ENCODE measurements around the gene QRICH1. TPM values are rescaled to one million over a fixed set of nuclear protein-coding genes. Genes with fewer than 3 reads are reported as not detected.

Gene QRICH1
- total RNA-seq, 1 donor from 2014 or later: 56.0 TPM

- no peak for DNase-seq (ENCODE audit: low read depth)
- H3K27me3 ChIP-seq (ENCODE audit: control insufficient read depth, insufficient read depth, low read length): no peaks in the 10 kb centered on the region
- no peak for TF ChIP-seq CTCF (IDR thresholded peaks at IDR 0.05; ENCODE audit: insufficient read depth, low read length, poor library complexity, severe bottlenecking)
- peak overlapping the region; percentile 76 for H3K4me3 ChIP-seq (ENCODE audit: low read depth, low read length)
- H3K36me3 ChIP-seq (ENCODE audit: control insufficient read depth, insufficient read depth, low read length): no peaks in the 10 kb centered on the region
These were observed 10.2 kb upstream of the QRICH1 start for GRCh38 chr3:49104052-49104426.

GRCh38 chr3:49100046-49100615 is 6.3 kb upstream of the QRICH1 start:
- Histone ChIP-seq H3K36me3 (ENCODE audit: control insufficient read depth, insufficient read depth, low read length) (no peaks in the 10 kb centered on the region), H3K4me3 (ENCODE audit: low read depth, low read length) (no peak overlapping the region), H3K27me3 (ENCODE audit: control insufficient read depth, insufficient read depth, low read length) (no peaks in the 10 kb centered on the region)
- no peak for DNase-seq (ENCODE audit: low read depth)
- TF ChIP-seq CTCF (IDR thresholded peaks at IDR 0.05; ENCODE audit: insufficient read depth, low read length, poor library complexity, severe bottlenecking): no peak

GRCh38 chr3:49098910-49099630 is 5.2 kb upstream of the QRICH1 start:
- no peak for TF ChIP-seq CTCF (IDR thresholded peaks at IDR 0.05; ENCODE audit: insufficient read depth, low read length, poor library complexity, severe bottlenecking)
- Histone ChIP-seq H3K4me3 (ENCODE audit: low read depth, low read length) (no peak overlapping the region), H3K36me3 (ENCODE audit: control insufficient read depth, insufficient read depth, low read length) (no peaks in the 10 kb centered on the region), H3K27me3 (ENCODE audit: control insufficient read depth, insufficient read depth, low read length) (no peaks in the 10 kb centered on the region)
- DNase-seq (ENCODE audit: low read depth): no peak

GRCh38 chr3:49098429-49098828 is 4.6 kb upstream of the QRICH1 start:
- H3K36me3 ChIP-seq (ENCODE audit: control insufficient read depth, insufficient read depth, low read length): no peaks in the 10 kb centered on the region
- no peak for DNase-seq (ENCODE audit: low read depth)

GRCh38 chr3:49092938-49093852 is 676 bp downstream of the QRICH1 start:
- H3K27me3 ChIP-seq (ENCODE audit: control insufficient read depth, insufficient read depth, low read length): no peaks in the 10 kb centered on the region
- peak; percentile 28 for DNase-seq (ENCODE audit: low read depth)
- peak overlapping the region; percentile 54 for H3K4me3 ChIP-seq (ENCODE audit: low read depth, low read length)
- H3K36me3 ChIP-seq (ENCODE audit: control insufficient read depth, insufficient read depth, low read length): no peaks in the 10 kb centered on the region
- no peak for TF ChIP-seq CTCF (IDR thresholded peaks at IDR 0.05; ENCODE audit: insufficient read depth, low read length, poor library complexity, severe bottlenecking)

More at GRCh38 chr3:49098429-49098828, 4.6 kb upstream of the QRICH1 start:
- no peak overlapping the region for H3K4me3 ChIP-seq (ENCODE audit: low read depth, low read length)
- no peaks in the 10 kb centered on the region for H3K27me3 ChIP-seq (ENCODE audit: control insufficient read depth, insufficient read depth, low read length)
- no peak for TF ChIP-seq CTCF (IDR thresholded peaks at IDR 0.05; ENCODE audit: insufficient read depth, low read length, poor library complexity, severe bottlenecking)
